NCI-H748 treated with DMSO at 0.1 percent for 48 hours (cell line): ENCODE data around the gene PLAAT5.
"Not testable (repeated sequence)": the region's sequence is repeated elsewhere in the genome, so short reads cannot be mapped to it uniquely, and the experiment has no call there.

Experiments used
- DNase-seq: peaks from one replicate; lab custom pipeline; 2025; lab: John Stamatoyannopoulos, UW

The PLAAT5 gene

DNA sequence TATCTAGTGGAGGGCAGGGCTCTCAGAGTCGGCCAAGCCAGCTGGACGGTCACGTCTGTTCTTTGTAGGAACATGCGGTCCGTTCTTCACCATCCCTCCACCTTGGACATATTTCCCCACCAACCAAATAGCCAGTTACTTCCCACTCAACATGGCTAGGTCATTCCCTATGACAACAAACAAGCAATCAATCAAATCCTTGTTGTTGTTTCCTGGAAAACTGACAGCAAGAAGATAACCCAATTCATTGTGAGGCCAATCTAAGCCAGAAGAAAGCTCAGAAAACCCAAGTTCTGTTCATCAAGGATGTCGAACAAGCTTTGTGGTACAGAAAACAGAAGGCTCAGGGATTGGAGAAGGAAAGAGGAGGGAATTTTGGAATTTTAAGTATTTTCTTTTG, 10.9 kb downstream of the PLAAT5 start:
- DNase-seq: no peak

GRCh38 chr11:63478896-63479295, 12.1 kb downstream of the PLAAT5 start:
- DNase-seq: peak; percentile 76

- no peak for DNase-seq
These were observed 14.3 kb downstream of the PLAAT5 start for GRCh38 chr11:63476618-63477017.

GRCh38 chr11:63472372-63472771, 18.6 kb downstream of the PLAAT5 start:
- DNase-seq: no peak

DNA sequence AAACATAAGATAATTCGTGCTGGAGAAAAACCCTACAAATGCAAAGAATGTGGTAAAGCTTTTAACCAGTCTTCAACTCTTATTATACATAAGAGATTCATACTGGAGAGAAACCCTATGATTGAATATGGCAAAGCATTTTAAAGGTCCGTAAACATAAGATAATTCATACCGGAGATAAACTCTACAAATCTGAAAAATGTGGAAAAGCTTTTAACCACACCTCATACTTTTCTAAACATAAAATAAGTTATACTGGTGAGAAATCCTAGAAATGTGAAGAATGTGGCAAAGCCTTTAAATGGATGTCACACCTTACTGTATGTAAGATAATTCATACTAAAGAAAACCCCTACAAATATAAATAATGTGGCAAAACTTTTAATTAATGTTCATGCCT, 20.7 kb downstream of the PLAAT5 start:
- no peak for DNase-seq

- DNase-seq: no peak
These were observed 28.8 kb downstream of the PLAAT5 start for GRCh38 chr11:63462137-63462536.

GRCh38 chr11:63459586-63459985, 31.4 kb downstream of the PLAAT5 start:
- DNase-seq: no peak

- DNase-seq: no peak
These were observed 42.3 kb downstream of the PLAAT5 start for GRCh38 chr11:63448646-63449045.

- DNase-seq: no peak
These were observed 45.2 kb downstream of the PLAAT5 start for GRCh38 chr11:63445720-63446119.

- no peak for DNase-seq
These were observed 45.8 kb downstream of the PLAAT5 start for GRCh38 chr11:63445118-63445517.

- DNase-seq: no peak
These were observed 46.8 kb downstream of the PLAAT5 start for GRCh38 chr11:63444160-63444559.

DNA sequence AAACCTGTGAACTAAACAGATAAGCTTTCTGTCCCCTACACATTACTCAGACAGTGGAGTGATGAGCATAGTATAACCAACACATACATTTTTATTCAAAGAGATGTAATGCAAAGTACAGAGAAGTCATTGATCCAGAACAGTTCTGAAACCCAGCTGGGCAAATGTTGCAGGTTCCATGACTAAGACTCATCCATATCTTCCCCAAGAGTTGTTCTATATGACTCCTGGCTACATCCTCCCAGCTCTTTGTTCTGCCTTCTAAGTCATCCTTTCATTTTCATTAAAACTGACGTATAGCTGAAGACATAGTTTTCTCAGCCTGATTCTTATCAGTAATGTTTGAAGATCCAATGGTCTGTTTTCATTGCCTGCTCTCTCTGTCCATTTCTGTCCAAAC, 47.3 kb downstream of the PLAAT5 start:
- no peak for DNase-seq

DNA sequence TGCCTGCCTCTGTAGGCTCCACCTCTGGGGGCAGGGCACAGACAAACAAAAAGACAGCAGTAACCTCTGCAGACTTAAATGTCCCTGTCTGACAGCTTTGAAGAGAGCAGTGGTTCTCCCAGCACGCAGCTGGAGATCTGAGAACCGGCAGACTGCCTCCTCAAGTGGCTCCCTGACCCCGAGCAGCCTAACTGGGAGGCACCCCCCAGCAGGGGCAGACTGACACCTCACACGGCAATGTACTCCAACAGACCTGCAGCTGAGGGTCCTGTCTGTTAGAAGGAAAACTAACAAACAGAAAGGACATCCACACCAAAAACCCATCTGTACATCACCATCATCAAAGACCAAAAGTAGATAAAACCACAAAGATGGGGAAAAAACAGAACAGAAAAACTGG, 55.1 kb downstream of the PLAAT5 start:
- not testable (repeated sequence) for DNase-seq

- not testable (repeated sequence) for DNase-seq
These were observed 55.6 kb downstream of the PLAAT5 start for GRCh38 chr11:63435351-63435750.

- DNase-seq: not testable (repeated sequence)
These were observed 60.2 kb downstream of the PLAAT5 start for GRCh38 chr11:63430731-63431130.

GRCh38 chr11:63427971-63428508, 62.9 kb downstream of the PLAAT5 start:
- DNase-seq: no peak

GRCh38 chr11:63417174-63417852, 73.7 kb downstream of the PLAAT5 start:
- DNase-seq: no peak
